ENCODE measurements around the gene CLEC3B.

CLEC3B gene

GRCh38 chr3:44993471-44994205 is 32.5 kb upstream of the CLEC3B start:
- no peak for DNase-seq (ENCODE audit: low read depth)
- TF ChIP-seq, protein P1, sequence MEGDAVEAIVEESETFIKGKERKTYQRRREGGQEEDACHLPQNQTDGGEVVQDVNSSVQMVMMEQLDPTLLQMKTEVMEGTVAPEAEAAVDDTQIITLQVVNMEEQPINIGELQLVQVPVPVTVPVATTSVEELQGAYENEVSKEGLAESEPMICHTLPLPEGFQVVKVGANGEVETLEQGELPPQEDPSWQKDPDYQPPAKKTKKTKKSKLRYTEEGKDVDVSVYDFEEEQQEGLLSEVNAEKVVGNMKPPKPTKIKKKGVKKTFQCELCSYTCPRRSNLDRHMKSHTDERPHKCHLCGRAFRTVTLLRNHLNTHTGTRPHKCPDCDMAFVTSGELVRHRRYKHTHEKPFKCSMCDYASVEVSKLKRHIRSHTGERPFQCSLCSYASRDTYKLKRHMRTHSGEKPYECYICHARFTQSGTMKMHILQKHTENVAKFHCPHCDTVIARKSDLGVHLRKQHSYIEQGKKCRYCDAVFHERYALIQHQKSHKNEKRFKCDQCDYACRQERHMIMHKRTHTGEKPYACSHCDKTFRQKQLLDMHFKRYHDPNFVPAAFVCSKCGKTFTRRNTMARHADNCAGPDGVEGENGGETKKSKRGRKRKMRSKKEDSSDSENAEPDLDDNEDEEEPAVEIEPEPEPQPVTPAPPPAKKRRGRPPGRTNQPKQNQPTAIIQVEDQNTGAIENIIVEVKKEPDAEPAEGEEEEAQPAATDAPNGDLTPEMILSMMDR (IDR thresholded peaks at IDR 0.05; ENCODE audit: low read depth, low read length, missing control alignments), result no peak
- H3K4me3 ChIP-seq (ENCODE audit: low read depth, low read length), result no peak overlapping the region

GRCh38 chr3:44995142-44995770 is 30.8 kb upstream of the CLEC3B start:
- no peak for DNase-seq (ENCODE audit: low read depth)
- TF ChIP-seq, protein P1 (IDR thresholded peaks at IDR 0.05; ENCODE audit: low read depth, low read length, missing control alignments), result no peak
- no peak overlapping the region for H3K4me3 ChIP-seq (ENCODE audit: low read depth, low read length)

DNA sequence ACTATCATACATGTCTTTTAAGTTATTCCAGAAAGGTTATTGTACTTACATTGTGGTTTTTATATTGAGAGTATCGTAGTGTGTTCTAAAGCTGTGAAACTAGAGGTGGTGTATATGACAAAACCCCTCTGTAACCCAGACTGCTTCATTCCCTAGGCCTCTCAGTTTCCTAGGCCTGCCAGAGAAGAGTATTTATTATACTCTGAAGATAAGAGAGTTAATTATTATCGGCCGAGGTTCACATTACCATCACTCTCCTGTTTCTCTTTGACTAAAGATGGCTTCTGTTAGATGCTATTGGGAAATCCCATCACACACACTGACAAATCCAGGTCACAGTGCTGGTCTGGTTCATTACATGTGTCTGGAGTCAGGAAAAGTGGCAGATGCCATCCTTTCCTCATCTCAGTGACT is 29.5 kb upstream of the CLEC3B start:
- TF ChIP-seq, protein P1 (IDR thresholded peaks at IDR 0.05; ENCODE audit: low read depth, low read length, missing control alignments), result no peak
- no peak overlapping the region for H3K4me3 ChIP-seq (ENCODE audit: low read depth, low read length)
- DNase-seq (ENCODE audit: low read depth), result no peak

- TF ChIP-seq, protein P1 (IDR thresholded peaks at IDR 0.05; ENCODE audit: low read depth, low read length, missing control alignments), result no peak
- DNase-seq (ENCODE audit: low read depth), result no peak
- H3K4me3 ChIP-seq (ENCODE audit: low read depth, low read length), result no peak overlapping the region
Observed at GRCh38 chr3:44999782-45000181, 26.3 kb upstream of the CLEC3B start.

DNA sequence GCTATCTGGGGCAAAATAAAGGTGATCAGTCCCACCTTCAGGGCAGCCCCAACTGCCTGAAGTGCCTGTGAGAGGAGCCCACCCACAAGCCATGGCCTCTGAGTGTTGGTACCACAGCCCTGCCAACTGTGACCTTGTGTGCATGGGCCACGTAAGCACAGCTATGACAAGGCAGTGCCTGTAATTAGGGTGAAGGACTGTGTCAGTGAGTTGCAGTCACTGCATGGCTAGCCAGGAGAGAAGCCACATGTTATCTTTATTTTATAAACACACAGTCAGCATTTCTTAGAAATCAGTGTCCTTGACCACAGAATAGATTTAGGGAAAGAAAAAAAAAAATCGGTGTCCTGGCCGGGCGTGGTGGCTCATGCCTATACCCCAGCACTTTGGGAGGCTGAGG is 25.3 kb upstream of the CLEC3B start:
- no peak overlapping the region for H3K4me3 ChIP-seq (ENCODE audit: low read depth, low read length)
- TF ChIP-seq, protein P1 (IDR thresholded peaks at IDR 0.05; ENCODE audit: low read depth, low read length, missing control alignments), result no peak
- no peak for DNase-seq (ENCODE audit: low read depth)

- H3K4me3 ChIP-seq (ENCODE audit: low read depth, low read length), result no peak overlapping the region
- TF ChIP-seq, protein P1 (IDR thresholded peaks at IDR 0.05; ENCODE audit: low read depth, low read length, missing control alignments), result no peak
- DNase-seq (ENCODE audit: low read depth), result no peak
Observed at GRCh38 chr3:45001738-45002137, 24.4 kb upstream of the CLEC3B start.
